HG02981 (cell line): ENCODE results near the gene SLC30A2.
A peak's percentile ranks its signal among the peaks of the same experiment; 100 is the strongest.

ENCODE experiments used
- ATAC-seq: cut with Tn5 transposase; IDR thresholded peaks from one replicate; pipeline ENCODE4 v1.9.1; 2021; ENCODE audit warnings: mild to moderate bottlenecking, moderate library complexity; ENCODE audit not compliant: unreplicated experiment

The SLC30A2 gene

DNA sequence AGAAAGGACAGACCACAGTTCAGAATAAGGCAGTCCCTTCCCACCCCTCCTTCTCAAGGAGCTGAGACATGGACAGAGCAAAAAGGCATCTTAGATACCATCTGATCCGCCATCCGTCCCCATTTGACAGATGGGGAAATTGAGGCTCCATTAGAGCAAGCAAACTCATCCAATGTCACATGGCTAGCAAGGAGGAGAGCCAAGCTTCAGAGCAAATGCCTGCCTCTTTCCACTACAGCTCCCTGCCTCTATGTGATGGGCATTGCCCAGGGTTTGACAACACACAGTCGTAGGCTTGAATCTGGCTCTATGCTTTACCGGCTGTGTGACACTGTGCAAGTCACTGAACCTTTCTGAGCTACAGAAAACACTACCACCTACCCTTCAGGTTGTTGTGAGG lies 3.9 kb downstream of the SLC30A2 start:
- ATAC-seq = no peak

GRCh38 chr1:26041401-26041800 lies 4.5 kb downstream of the SLC30A2 start:
- ATAC-seq = no peak

DNA sequence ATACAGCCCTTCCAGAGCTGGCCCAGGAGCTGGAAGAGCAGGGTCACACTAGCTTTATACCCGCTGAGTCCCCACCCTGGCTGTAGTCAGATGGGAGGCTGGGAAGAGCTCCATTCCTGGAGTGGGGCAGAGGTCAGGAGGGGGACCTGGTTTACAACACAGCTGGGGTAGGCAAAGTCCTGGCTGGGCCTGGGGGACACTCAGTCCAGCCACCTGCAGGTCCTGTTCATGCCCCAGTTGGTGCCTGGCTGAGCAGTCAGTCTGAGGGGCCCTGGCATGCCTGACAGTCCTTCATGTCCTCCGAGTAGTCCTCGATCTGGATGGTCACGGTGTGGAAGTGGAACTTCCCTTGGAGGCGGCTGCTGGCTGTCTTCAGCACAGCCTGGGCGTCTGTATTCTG lies 7.0 kb downstream of the SLC30A2 start:
- ATAC-seq = no peak

DNA sequence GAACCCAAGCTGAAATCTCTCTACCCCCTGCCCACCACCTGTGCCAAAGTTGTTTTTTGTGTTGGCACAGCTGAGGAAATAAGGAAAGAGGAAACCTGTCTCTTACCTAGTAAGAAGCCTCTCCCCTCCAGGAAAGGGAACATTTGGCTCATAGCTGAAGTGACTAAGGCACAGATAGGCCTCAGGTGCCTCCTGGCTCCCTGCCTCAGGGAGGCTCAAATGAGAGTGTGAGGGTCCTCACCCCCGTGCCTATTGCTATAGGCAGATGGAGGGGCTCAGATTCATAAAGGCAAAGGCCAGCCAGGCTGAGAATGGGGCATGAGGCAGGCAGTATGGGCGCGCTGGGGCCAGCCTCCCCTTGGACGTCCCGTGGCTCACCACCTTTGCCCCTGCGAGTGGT lies 7.4 kb downstream of the SLC30A2 start:
- no peak for ATAC-seq

DNA sequence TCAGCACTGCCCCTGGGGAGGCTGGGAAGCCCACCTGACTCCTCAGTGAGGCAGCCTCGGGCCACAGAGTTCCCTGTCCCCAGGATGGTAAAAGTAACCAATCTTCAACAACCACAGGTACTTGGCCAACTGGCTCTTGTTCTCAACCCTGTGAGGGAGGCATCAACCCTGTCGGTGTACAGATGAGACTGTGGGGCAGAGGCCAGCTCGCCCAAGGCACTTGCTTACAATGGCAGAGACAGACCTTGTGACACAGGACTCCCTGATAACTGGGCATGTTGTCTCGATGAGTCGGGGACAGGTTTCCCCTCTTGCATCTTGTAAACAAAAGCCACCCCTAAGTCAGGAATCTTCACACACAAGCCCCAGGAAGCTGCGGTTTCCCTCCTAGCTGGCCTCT lies 8.0 kb downstream of the SLC30A2 start:
- no peak for ATAC-seq

GRCh38 chr1:26036756-26037281 lies 9.1 kb downstream of the SLC30A2 start:
- no peak for ATAC-seq

GRCh38 chr1:26035959-26036755 lies 9.8 kb downstream of the SLC30A2 start:
- ATAC-seq = peak; percentile 53

DNA sequence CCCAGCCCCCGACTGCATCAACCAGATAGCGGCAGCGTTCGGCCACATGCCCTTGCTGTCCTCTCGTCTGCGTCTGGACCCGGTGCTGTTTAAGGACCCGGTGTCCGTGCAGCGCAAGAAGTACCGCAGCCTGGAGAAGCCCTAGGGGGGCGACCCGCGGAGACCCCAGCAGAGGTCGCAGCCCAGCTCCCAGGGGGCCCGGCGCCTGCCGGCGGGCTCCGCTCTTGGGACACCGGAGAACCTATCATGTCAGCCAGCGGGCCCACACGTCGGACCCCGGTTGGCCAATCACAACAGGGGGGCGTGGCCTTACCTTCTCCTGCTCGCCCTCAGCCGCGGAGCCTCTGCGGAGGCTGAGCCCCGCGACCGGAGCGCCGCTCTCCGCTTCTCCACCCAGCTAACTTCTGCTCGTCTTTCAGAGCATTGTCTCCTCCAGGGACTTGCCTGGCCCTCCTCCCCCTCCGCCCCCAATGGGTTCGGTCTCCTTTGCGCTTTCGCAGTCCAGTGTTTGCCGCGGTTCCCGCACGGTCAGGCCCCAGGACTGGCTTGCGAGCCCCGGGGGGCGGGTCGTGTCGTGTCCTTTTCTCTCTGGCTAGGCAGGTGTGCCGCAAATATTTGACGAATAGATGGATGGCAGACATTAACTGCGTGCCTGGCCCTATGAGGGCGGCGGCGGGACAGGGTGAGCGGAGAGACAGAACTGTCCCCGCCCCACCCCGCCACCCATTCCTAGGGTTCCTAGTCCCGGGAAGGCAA lies 10.5 kb downstream of the SLC30A2 start:
- peak; percentile 90 for ATAC-seq

DNA sequence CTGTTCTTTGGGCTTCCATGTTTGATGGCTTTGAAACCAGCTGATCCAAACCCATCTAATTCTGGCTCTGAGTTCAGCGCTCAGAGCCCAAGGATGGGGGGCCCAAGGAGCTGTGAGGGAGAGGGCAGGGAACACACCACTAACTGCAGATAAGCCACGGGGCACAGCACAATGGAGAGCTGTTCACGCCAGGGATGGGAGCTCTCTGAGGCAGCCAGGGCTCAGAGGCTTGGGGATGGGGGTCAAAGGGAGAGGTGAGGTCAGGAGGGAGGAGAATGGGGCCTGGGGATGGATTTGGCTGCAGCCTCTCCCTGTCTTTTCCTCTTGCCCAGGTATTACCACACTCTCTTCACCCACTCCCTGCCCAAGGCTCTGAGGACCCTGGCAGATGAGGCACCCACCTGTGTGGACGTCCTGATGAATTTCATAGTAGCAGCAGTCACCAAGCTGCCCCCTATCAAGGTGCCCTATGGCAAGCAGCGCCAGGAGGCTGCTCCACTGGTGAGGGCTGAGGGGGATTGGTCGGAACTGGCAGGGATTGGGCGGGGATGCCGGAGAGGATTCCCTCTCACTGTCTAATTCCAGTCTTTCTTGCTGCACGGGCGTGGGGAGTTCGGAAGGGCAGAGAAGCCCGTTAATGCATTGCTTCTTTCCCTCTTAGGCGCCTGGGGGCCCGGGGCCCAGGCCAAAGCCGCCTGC lies 11.3 kb downstream of the SLC30A2 start:
- no peak for ATAC-seq

GRCh38 chr1:26032656-26033357 lies 13.1 kb downstream of the SLC30A2 start:
- no peak for ATAC-seq

- ATAC-seq = no peak
Observed at GRCh38 chr1:26031611-26032220, 14.2 kb downstream of the SLC30A2 start.

DNA sequence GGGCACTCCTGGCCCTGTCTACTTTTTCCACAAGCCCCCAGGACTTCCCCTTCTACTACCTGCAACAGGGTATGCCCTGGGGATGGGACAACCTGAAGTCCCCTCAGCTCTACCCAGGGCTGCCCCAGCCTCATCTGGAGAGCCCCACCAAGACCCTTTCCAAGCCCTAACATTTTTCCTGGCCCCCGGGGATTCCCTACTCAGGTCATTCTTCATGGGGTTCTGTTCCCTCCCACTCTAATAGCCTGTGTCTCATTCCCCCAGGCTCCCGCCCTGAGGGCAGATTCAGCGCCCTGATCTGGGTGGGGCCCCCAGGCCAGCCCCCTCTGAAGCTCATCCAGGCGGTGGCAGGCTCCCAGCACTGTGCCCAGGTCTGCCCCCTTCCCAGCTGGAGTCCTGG lies 14.7 kb downstream of the SLC30A2 start:
- no peak for ATAC-seq

DNA sequence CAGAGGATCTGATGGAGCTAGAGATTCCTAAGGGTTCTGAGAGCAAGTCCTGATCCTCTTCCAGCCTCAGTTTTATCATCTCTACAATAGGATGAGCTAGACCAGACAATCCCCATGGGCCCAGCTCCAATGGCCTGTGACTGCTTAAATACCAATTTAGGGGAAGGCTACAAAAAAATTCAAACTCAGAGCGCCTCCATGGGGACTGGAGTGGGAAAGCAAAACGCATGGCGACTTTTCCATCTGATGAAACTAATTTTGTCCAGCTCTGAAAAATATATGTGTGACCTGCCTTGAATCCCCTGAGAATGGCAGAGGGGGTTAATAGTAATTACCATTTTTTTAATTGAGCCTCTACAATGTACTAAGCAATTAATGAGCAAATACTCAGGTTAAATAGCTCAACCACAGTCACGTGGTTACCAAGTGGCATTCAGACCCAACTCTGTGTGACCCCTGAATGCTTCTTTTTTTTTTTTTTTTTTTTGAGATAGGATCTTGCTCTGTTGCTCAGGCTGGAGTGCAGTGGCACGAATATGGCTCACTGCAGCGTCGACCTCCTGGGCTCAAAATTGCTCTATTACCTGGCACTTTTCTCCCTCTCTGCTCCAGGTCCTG lies 15.9 kb downstream of the SLC30A2 start:
- ATAC-seq = no peak

DNA sequence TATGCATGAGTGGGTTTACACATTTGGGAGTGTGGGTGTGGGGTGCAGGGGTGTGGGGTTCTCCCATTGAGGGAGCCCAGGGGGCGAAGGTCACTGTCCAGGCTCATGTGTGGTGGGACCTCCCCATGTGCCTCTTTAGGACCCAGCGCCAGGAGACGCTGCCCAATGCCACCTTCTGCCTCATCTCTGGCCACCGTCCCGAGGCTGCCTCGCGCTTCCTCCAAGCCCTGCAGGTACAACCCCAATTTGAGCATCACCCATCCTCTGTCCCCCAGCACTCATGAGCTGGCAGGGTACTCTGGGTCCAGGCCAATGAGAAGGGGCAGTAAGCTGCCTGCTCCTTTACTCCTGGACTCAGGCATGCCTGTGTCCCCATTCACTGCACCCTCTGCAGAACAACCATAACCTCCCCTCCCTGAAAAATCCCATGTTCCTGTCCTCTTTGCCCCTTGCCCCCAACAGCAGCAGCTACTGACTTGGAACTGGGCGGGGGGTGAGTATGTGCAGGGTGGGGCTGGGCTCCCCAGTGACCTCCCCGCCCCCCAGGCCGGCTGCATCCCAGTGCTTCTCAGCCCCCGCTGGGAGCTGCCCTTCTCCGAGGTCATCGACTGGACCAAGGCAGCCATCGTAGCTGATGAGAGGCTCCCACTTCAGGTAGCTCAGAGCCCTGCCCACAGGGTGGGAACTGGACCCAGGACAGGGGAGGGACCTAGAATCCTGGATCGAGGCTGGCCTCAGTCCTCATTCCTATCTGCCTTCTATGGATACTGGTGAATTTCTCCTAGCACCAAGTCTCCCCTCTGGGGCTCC lies 16.7 kb downstream of the SLC30A2 start:
- no peak for ATAC-seq

DNA sequence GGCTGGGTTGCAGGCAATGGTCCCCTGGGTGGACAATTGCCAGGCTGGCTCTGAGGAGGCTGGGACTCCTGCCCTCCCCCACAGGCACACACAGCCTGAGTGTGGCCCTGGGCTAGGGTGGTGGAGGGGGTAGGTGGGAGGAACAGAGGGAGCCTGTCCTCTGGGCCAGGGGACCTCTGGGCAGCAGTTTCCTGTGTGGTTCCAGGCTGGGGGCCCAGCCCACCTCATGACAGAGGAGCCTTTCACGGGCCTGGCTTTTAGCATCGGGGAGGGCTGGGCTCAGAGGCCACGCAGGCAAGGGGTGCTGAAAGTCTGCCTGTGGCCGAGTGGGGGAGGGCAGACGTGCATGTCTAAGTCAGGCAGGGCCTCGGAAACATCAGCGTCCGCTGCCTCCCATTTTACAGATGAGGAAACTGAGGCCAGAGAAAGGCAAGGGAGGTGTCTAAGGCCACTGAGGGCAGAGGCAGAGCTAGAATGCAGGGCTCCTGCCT lies 17.4 kb downstream of the SLC30A2 start:
- ATAC-seq = no peak

- no peak for ATAC-seq
Observed at GRCh38 chr1:26027716-26028489, 18.0 kb downstream of the SLC30A2 start.

DNA sequence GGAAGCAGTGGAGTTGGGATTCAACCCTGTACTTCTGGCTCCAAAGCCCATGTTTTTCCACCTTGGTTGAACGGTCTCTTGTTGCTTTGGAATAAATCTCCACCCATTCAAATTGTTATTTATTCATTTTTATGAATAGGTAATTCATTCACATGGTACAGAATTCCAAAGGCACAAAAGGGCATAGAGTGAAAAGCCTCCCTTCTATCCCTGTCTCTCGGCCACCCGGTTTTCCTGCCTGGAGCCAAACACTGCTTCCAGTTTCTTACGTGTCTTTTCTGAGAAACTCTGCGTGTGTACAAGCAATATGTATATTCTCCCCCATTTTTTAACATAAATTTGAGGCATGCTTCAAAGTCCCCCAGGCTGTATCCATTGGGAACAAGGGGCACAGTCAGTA lies 20.4 kb downstream of the SLC30A2 start:
- ATAC-seq = no peak

DNA sequence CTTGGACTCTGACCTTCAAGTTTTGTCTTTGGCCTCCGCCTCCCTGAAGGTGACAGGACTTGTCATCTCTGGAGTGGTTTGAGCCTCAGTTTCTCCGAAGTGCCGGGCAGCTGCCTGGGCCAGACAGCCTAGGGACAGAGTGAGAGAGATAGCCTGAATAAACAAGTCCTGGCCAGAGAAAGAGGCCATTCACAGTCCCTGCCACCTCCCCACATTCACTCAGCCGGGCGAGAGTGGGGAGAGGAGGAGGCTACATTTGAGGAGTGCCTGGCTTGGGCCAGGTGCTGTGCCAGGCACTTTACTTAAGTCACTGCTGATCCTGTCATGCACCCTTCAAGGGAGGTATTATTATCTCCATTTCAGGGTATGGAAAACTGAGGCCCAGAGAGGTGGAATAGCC lies 20.9 kb downstream of the SLC30A2 start:
- no peak for ATAC-seq
